K562 (cell line): ENCODE results near the gene PINK1. TPM values are rescaled to one million over a fixed set of nuclear protein-coding genes. Genes with fewer than 3 reads are reported as not detected.

Source experiments
- ATAC-seq: fragments of 200-7000 bp; cut with Tn5 transposase; 3 replicates; pipeline ENCODE4 v1.9.1; 2020; ENCODE audit warnings: moderate library complexity
- BruUV-seq: library from RNA; stranded (reverse); fragments of 400-500 nt; replicated peaks from 2 replicates; lab custom pipeline; 2021; lab: Mats Ljungman, UMichigan
- CTCF ChIA-PET: fragments of 300-600 bp; formaldehyde crosslinking; extraction: SDS; loops from one replicate; lab custom pipeline; 2021; ENCODE audit warnings: low intra/inter-chr PET ratio; lab: Yijun Ruan, JAX
- POLR2A ChIA-PET: fragments of 300-600, 350-650 bp; sonication (Branson Sonifier 250); formaldehyde crosslinking; extraction: SDS; loops from one replicate; lab custom pipeline; 2021; ENCODE audit warnings: antibody characterized with exemption, inconsistent platforms; lab: Yijun Ruan, JAX
- DNase-seq, 4 experiments: peaks; one replicate each; pipeline versions ENCODE4 v3.0.0 to v3.0.0-alpha.2; 2011 to 2018; ENCODE audit warnings: low spot score in 3 of 4, mixed read lengths in 3 of 4; ENCODE audit errors: extremely low read depth in 1 of 4
- FAIRE-seq: peaks from 2 replicates; lab custom pipeline; 2011; peaks lifted over from hg19 to GRCh38; lab: Jason Lieb, UNC
- H2AFZ ChIP-seq: 2 replicates; pipeline ENCODE4 v1.6.0; 2011; ENCODE audit warnings: low read depth, low read length, control low read depth, inconsistent platforms
- H3K27ac ChIP-seq: fragments of 200-600 bp; 3 replicates; pipeline ENCODE4 v1.8.0; 2011; ENCODE audit warnings: low read depth, mild to moderate bottlenecking, control low read depth, inconsistent platforms, low read length, moderate library complexity, mixed read lengths; ENCODE audit errors: extremely low read depth
- H3K27me3 ChIP-seq, 2 experiments: fragments of 300-600 bp in 1 of 2; 2 replicates in 1 of 2; 3 replicates in 1 of 2; pipeline versions ENCODE4 v1.6.0 to v1.8.0; 2011; ENCODE audit warnings: inconsistent platforms in 2 of 2, low read length in 2 of 2, mild to moderate bottlenecking in 1 of 2, mixed read lengths in 1 of 2, moderate library complexity in 1 of 2; ENCODE audit not compliant: control insufficient read depth in 2 of 2, insufficient read depth in 2 of 2
- H3K36me3 ChIP-seq: fragments of 300-600 bp; 3 replicates; pipeline ENCODE4 v1.8.0; 2011; ENCODE audit warnings: mild to moderate bottlenecking, low read length, inconsistent platforms; ENCODE audit not compliant: control insufficient read depth, insufficient read depth
- H3K4me1 ChIP-seq, 2 experiments: fragments of 200-600 bp in 1 of 2; replicated peaks in 1 of 2; 2 replicates in 1 of 2; 3 replicates in 1 of 2; pipeline versions ENCODE4 v1.5.1 to v1.8.0; 2011; ENCODE audit warnings: inconsistent platforms in 2 of 2, low read length in 2 of 2, mild to moderate bottlenecking in 1 of 2, mixed read lengths in 1 of 2, moderate library complexity in 1 of 2; ENCODE audit not compliant: control insufficient read depth in 2 of 2, insufficient read depth in 2 of 2
- H3K4me2 ChIP-seq: 2 replicates; pipeline ENCODE4 v1.6.1; 2011; ENCODE audit warnings: low read length, control low read depth, inconsistent platforms, mixed read lengths; ENCODE audit not compliant: insufficient read depth
- H3K4me3 ChIP-seq: fragments of 200-600 bp; sonication (generic), shearing (Covaris generic); 2 replicates; pipeline ENCODE4 v1.5.1; 2016; ENCODE audit warnings: control low read depth, inconsistent platforms
- H3K79me2 ChIP-seq: fragments of 200-600 bp; 3 replicates; pipeline ENCODE4 v1.8.0; 2011; ENCODE audit warnings: low read length, inconsistent platforms; ENCODE audit not compliant: control insufficient read depth, insufficient read depth
- H3K9ac ChIP-seq, 2 experiments: 2 replicates each; pipeline versions ENCODE4 v1.6.0 to v1.6.1; 2011; ENCODE audit warnings: low read depth in 2 of 2, low read length in 2 of 2, control low read depth in 1 of 2, inconsistent platforms in 1 of 2, mild to moderate bottlenecking in 1 of 2, mixed read lengths in 1 of 2; ENCODE audit not compliant: insufficient read depth in 1 of 2
- H3K9me1 ChIP-seq: one replicate; pipeline ENCODE4 v1.6.0; 2011; ENCODE audit warnings: inconsistent platforms, mild to moderate bottlenecking, low read length, moderate library complexity; ENCODE audit not compliant: control insufficient read depth, insufficient read depth
- H3K9me3 ChIP-seq: replicated peaks from 2 replicates; pipeline ENCODE4 v1.5.1; 2011; ENCODE audit warnings: low read depth, low read length, inconsistent platforms; ENCODE audit not compliant: control insufficient read depth, insufficient read depth
- H4K20me1 ChIP-seq: replicated peaks from 2 replicates; pipeline ENCODE4 v1.6.1; 2011; ENCODE audit warnings: low read length, inconsistent platforms, mixed read lengths; ENCODE audit not compliant: control insufficient read depth, insufficient read depth
- CTCF ChIP-seq, 3 experiments: IDR thresholded peaks in 2 of 3; conservative IDR thresholded peaks in 1 of 3; 2 replicates each; pipeline ENCODE4 v1.5.1; 2011 to 2012; ENCODE audit warnings: low read length in 3 of 3, mild to moderate bottlenecking in 3 of 3, control low read depth in 2 of 3, improper control_type of control experiment in 1 of 3, inconsistent platforms in 1 of 3, low read depth in 1 of 3, mixed read lengths in 1 of 3, moderate library complexity in 1 of 3; ENCODE audit not compliant: insufficient read depth in 2 of 3
- RHOXF2B ChIP-seq: fragments of 250-450 bp; sonication (Bioruptor Pico); conservative IDR thresholded peaks from 2 replicates; pipeline ENCODE4 v1.5.1; 2021
- WGBS: fragments of 100-300 bp; shearing (Covaris generic); methylation state at CpG from one replicate; pipeline ENCODE4 v1.1.6; 2016; ENCODE audit warnings: low coverage, mixed read lengths; ENCODE audit not compliant: insufficient coverage; ENCODE audit errors: missing lambda C conversion rate; 5-methylcytosine and 5-hydroxymethylcytosine counted together
- in situ Hi-C: fragments of 300-500 bp; cut with MboI; formaldehyde crosslinking; loops from 4 replicates; pipeline ENCODE4 v1.15.0; 2018; ENCODE audit warnings: inconsistent platforms, mixed read lengths
- intact Hi-C: fragments of 100-400 bp; cut with micrococcal nuclease; formaldehyde crosslinking; loops from 2 replicates; pipeline ENCODE4 v1.14.2; 2022
- polyA plus RNA-seq, 8 experiments: library from polyadenylated mRNA; depleted of rRNA in 4 of 8; stranded (reverse) in 5 of 8; unstranded in 3 of 8; fragments of >200 nt; fragmentation: Nextera tagmentation in 2 of 8; fragmentation: Illumina TruSeq in 1 of 8; extraction: Ambion mirVana in 2 of 8; extraction: Trizol in 1 of 8; gene quantifications; 2 replicates each; pipeline versions ENCODE4 v1.2.1 to v1.2.3, GENCODE V29; 2011 to 2014; ENCODE audit warnings: inconsistent platforms in 1 of 8, missing spikeins in 1 of 8
- total RNA-seq, 7 experiments: library from RNA; depleted of rRNA in 6 of 7; stranded (reverse); fragments of >200 nt in 6 of 7; fragmentation: Illumina TruSeq in 2 of 7; extraction: Trizol in 2 of 7; gene quantifications; 2 replicates each; pipeline versions ENCODE4 v1.2.1 to v1.2.3, GENCODE V29; 2011 to 2021; ENCODE audit warnings: low replicate concordance in 1 of 7

PINK1 gene
- total and polyA plus RNA-seq, 9 of the 15 experiments (the other 6 are each of a cell fraction or from before 2014, with no cell fraction given), result 1.5 to 11.3 (median 6.8) TPM

DNA sequence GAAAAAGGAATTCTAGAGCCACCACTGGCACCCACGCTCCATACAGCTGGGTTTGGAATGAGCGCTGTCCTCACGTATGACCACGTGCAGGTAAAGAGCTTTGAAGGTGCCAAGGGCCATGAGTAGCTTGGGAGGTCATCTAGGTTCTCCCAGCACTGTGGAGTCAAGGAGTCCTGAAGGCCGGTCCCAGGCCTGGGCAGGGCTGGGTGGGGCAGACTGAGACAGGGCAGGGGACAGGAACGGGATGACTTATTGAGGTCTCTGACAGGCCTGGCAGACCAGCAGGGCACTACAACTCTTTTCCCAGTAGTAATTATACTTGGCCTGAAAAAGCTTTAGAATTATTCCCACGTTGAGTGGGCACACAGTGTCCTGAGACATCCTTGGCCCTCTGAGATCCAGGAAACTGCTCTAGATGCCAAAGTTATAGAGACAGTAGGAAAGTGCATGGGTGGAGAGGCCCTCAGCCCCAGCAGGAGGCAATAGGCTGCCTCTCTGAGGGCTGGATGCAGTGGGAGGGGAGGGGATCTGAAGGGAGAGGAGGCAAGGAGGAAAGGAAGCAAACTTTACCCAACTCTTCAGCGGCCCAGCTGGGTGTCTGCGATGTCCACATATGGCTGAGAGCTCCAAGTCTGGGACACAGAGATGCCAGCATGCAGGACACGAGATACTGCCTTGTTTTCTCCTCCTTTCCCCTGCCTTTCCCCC lies 46.2 kb upstream of the PINK1 start:
- Histone ChIP-seq H3K27ac (no peak overlapping the region), H2AFZ (no peak overlapping the region), H3K9me1 (no peaks in the 10 kb centered on the region), H3K4me3 (no peak overlapping the region), H4K20me1 (0 out of 2 replicates have a peak, but pooled peaks cover 3% of the 10 kb centered on the region), H3K79me2 (no peaks in the 10 kb centered on the region), H3K4me2 (no peak overlapping the region), H3K4me1 (peaks cover 3 to 10% of the 10 kb centered on the region in 2 experiments; a peak in 3 of 5 replicates), H3K9me3 (no peaks in the 10 kb centered on the region), H3K9ac (no peak overlapping the region; a peak in 1 of 4 replicates), H3K36me3 (no peaks in the 10 kb centered on the region), H3K27me3 (peaks cover 24 to 50% of the 10 kb centered on the region in 2 experiments)
- ATAC-seq (peak; percentile 57), FAIRE-seq (no peak), DNase-seq (no peak)
- no TSS peak for BruUV-seq
- TF ChIP-seq CTCF (IDR thresholded peaks at IDR 0.05 in 2 of 3, conservative IDR thresholded peaks at IDR 0.05 in 1 of 3; ENCODE audit: insufficient read depth in 2 of 3, low read depth in 1 of 3, low read length in 3 of 3) (peak in 1 of 3 experiments; percentile 15; a peak in 1 of 6 replicates), RHOXF2B (CRISPR knock-in tag) (no peak)
- intact Hi-C loops, result no loop called here
- ChIA-PET POLR2A (interaction anchor here (0.7 to 0.8 kb wide), 3 partner anchors 13 to 81 kb away, joined by 3 read pairs; no protein-coding TSS in a partner anchor), CTCF (no interaction called here)
- in situ Hi-C loops, result no loop called here
- 2% methylated on average over 10 of the region's 10 CpGs for WGBS
